Mesenteric fat pad (tissue), 1 donor: ENCODE measurements around the gene TEX19. TPM values are rescaled to one million over a fixed set of nuclear protein-coding genes. Genes with fewer than 3 reads are reported as not detected.
"Not testable (repeated sequence)": the region's sequence is repeated elsewhere in the genome, so short reads cannot be mapped to it uniquely, and the experiment has no call there.

ENCODE experiments used
- DNase-seq: peaks from one replicate; pipeline ENCODE4 v3.0.0-alpha.2; 2020; ENCODE audit warnings: low spot score
- total RNA-seq: library from RNA; stranded (reverse); fragmentation: NEBNext Ultra II Directional; extraction: Animal tissue kit (Norgen Biotek cat#: 25700); gene quantifications from one replicate; pipeline ENCODE4 v1.2.1, GENCODE V29; 2021
- donor health status: DM: yes; HTN: yes; CAD: no.

TEX19 gene
- total RNA-seq, 1 donor from 2014 or later = not detected

- no peak for DNase-seq
Measured at GRCh38 chr17:82353484-82353883, 5.6 kb upstream of the TEX19 start.

GRCh38 chr17:82354804-82355308 is 4.2 kb upstream of the TEX19 start:
- no peak for DNase-seq

DNA sequence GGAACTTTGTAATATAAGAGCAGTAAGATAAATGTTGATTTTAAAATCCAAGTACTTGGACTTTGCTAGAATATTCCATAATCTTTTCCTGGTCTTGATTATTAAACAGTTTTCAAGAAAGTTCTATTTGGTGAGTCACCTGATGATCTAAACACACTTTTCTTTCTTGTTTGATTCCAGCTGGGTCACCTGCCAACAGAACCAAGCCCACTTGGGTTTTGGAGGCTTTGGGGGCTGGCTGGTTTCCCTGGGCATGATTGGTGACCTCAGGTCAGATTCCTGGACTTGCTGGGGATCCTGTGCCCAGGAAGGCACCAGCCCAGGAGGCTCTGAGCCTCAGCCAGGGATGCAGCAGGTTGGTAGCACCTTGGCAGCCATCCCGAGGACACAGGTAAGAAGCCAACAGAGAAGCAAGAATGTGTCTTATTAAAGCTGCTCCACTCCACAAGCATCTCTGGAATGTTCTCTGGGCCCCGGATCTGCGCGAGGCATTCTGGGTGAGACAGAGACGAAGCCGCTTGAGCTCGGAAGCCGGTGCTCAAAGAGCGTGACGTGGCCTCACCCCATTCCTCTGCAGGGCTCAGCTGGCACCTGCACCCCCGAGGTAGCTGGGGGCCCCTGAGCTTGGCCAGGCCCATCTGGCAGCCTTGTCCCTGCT is 3.1 kb upstream of the TEX19 start:
- no peak for DNase-seq

DNA sequence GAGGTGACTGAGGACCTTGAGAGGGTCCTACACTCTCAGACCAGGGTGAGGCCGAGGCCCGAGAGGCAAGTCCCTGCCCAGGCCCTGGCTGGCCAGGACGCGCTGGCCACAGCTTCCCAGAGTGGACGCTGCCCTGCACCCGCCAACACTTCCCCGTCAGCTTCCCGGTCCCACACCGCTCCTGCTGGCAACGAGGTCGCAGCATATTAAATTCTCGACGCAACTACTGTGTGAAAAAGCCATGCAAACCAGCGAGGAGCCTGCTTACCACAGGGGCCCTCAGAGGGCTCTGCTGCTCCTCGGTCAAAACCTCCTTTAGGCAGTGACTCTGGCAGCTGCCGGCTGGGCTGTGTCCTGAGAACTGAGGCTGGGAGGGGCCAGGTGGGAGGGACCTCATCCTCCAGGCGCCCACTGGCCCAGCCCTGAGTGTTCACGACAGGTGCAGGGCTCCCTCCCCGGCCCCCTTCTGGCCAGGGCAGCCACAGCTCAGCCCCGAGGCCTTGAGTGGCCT is 2.1 kb upstream of the TEX19 start:
- DNase-seq = no peak

- no peak for DNase-seq
Measured at GRCh38 chr17:82357394-82357793, 1.7 kb upstream of the TEX19 start.

GRCh38 chr17:82359451-82360074 is 516 bp downstream of the TEX19 start:
- DNase-seq = not testable (repeated sequence)

GRCh38 chr17:82361885-82362633 is 3.0 kb downstream of the TEX19 start:
- DNase-seq = no peak

DNA sequence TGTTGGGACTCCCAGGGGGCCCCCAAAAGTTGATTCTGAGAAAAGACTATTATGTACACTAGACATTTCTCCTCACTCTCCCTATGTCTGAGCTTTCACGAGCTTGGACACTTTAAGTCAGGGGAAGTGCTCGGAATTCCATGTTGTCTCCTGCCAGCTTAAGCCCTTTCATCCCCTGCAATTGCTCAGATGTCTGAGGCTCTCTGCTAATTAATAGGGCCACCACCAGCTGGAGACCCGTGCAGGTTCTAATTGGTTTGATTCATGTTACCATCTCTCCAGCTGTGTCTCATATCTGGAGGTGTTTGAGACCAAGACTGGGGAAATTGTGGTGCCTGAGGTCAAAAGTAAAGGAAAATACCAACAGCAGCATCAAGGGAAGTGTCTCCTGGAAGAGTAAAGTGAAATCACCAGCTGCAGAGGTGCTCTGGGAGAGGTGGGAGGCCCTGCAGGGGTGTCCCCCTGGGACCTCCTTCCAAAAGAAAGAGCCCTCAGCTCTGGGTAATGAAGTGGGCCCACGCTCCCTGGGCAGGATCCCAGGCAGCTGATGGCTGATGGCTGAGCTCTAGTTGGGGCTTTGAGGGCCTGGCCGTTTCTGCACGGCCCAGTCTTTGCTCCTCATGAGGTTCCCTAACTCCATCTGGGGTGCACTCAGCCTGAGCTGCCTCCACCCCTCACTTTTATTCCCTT is 6.7 kb downstream of the TEX19 start:
- no peak for DNase-seq

- no peak for DNase-seq
Measured at GRCh38 chr17:82366749-82367148, 7.7 kb downstream of the TEX19 start.

GRCh38 chr17:82367724-82368524 is 8.9 kb downstream of the TEX19 start:
- no peak for DNase-seq

GRCh38 chr17:82369211-82369610 is 10.2 kb downstream of the TEX19 start:
- no peak for DNase-seq

GRCh38 chr17:82370471-82371332 is 11.7 kb downstream of the TEX19 start:
- DNase-seq = no peak

DNA sequence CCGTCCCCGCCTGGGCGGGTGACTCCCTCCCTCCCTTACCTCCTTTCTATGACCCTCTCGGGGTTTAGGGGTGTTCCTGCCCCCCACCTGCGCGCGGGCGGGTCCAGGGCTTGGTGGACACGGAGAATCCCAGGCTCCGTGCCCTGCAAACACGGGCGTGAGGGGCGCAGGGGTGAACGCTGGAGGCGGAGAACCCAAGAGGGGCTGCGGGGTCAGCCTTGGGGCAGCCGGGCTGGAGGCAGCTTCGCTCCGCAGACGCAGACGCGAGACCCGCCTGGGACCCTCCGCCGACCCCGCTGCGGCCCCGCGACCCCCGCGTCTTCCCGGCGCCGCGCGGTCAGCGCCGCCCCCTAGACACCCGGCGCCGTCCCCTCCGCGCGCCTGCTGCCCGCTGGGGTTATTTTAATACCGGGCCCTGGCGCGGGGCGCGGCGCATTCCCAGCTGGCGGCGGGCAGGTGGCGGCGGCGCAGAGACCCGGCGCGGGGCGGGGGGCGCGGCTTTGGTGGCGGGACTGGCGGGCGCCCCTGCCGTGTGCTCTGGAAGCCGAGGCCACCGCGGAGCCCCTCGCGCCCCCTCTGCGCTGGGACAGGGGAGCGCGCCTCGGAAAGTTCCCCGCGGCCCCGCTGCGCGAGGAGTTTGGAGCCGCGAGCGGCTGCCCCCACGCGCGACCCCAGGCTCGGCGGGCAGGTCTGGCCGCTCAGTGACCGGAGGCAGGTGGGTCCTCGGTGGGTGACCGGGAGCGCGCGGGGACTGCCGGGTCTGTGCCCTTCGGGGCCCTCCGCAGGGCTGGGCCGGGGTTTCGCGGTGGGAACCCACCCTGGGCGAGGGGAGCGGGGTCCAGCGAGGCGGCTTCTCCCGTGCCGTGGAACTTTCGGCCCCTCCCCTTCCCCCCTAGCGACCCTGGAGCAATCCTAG is 12.5 kb downstream of the TEX19 start, which contains the start of gene UTS2R:
Gene UTS2R, plus strand, starts transcription at position 433 of the 916 bp plus-strand sequence. CDS start 2,560 bp downstream, outside the sequence.
- no peak for DNase-seq

- no peak for DNase-seq
Measured at GRCh38 chr17:82372249-82373071, 13.4 kb downstream of the TEX19 start.

GRCh38 chr17:82373072-82373452 is 14.0 kb downstream of the TEX19 start:
- DNase-seq = not testable (repeated sequence)

- DNase-seq = no peak
Measured at GRCh38 chr17:82373731-82374625, 14.9 kb downstream of the TEX19 start.
